DMS 273 (cell line): Measurements from ENCODE around the gene PLB1.

Source experiments
- DNase-seq: peaks from one replicate; lab custom pipeline; 2025; ENCODE audit not compliant: unreplicated experiment; lab: John Stamatoyannopoulos, UW

PLB1 gene

GRCh38 chr2:28589746-28590463, 94.0 kb downstream of the PLB1 start:
- DNase-seq: no peak

GRCh38 chr2:28590496-28591301, 94.8 kb downstream of the PLB1 start:
- DNase-seq: no peak

- DNase-seq: no peak
Observed at GRCh38 chr2:28591711-28592335, 96.0 kb downstream of the PLB1 start.

GRCh38 chr2:28592481-28592880, 96.6 kb downstream of the PLB1 start:
- no peak for DNase-seq

- no peak for DNase-seq
Observed at GRCh38 chr2:28593160-28593755, 97.4 kb downstream of the PLB1 start.

GRCh38 chr2:28594000-28594331, 98.1 kb downstream of the PLB1 start:
- no peak for DNase-seq

GRCh38 chr2:28594332-28595108, 98.7 kb downstream of the PLB1 start:
- peak; percentile 91 for DNase-seq

- DNase-seq: no peak
Observed at GRCh38 chr2:28595323-28595722, 99.5 kb downstream of the PLB1 start.

GRCh38 chr2:28598484-28598883, 102.6 kb downstream of the PLB1 start:
- no peak for DNase-seq

GRCh38 chr2:28600181-28600580, 104.3 kb downstream of the PLB1 start:
- no peak for DNase-seq

GRCh38 chr2:28601616-28602015, 105.8 kb downstream of the PLB1 start:
- DNase-seq: no peak

- no peak for DNase-seq
Observed at GRCh38 chr2:28602136-28602660, 106.3 kb downstream of the PLB1 start.

GRCh38 chr2:28602751-28603639, 107.1 kb downstream of the PLB1 start:
- DNase-seq: no peak

GRCh38 chr2:28603821-28604220, 108.0 kb downstream of the PLB1 start:
- DNase-seq: no peak

GRCh38 chr2:28604284-28604843, 108.5 kb downstream of the PLB1 start:
- DNase-seq: no peak

- peak; percentile 71 for DNase-seq
Observed at GRCh38 chr2:28606986-28607441, 111.2 kb downstream of the PLB1 start.

GRCh38 chr2:28607730-28608499, 112.1 kb downstream of the PLB1 start:
- DNase-seq: peak; percentile 97
